Mucosa of descending colon (tissue), 3 donors: ENCODE measurements around the gene GP9. TPM values are rescaled to one million over a fixed set of nuclear protein-coding genes. Genes with fewer than 3 reads are reported as not detected.
A peak's percentile ranks its signal among the peaks of the same experiment; 100 is the strongest.

Source experiments
- ATAC-seq: fragments of 200-7000 bp; cut with Tn5 transposase; one replicate; pipeline ENCODE4 v1.9.1; 2020; ENCODE audit warnings: mild to moderate bottlenecking, moderate library complexity
- DNase-seq, 3 donors: peaks; one replicate each; pipeline ENCODE4 v3.0.0-alpha.2; 2020
- H3K36me3 ChIP-seq: fragments of 200-600 bp; one replicate; pipeline ENCODE4 v1.8.0; 2021; ENCODE audit warnings: low read depth, mild to moderate bottlenecking
- H3K4me1 ChIP-seq: fragments of 200-600 bp; one replicate; pipeline ENCODE4 v1.8.0; 2021; ENCODE audit warnings: low read depth, mild to moderate bottlenecking
- H3K4me3 ChIP-seq: fragments of 200-600 bp; one replicate; pipeline ENCODE4 v1.8.0; 2021; ENCODE audit warnings: mild to moderate bottlenecking
- H3K9me3 ChIP-seq: fragments of 200-600 bp; one replicate; pipeline ENCODE4 v1.8.0; 2021; ENCODE audit warnings: mild to moderate bottlenecking
- intact Hi-C, 2 donors: fragments of 100-400 bp; cut with DNase I in 1 of 2; cut with micrococcal nuclease in 1 of 2; formaldehyde crosslinking; loops; one replicate each; pipeline versions ENCODE4 v1.11.0 to v1.11.1; 2022; cut with DNase I, micrococcal nuclease
- total RNA-seq, 3 donors: library from RNA; stranded (reverse); fragmentation: NEBNext Ultra II Directional in 2 of 3; extraction: Animal tissue kit (Norgen Biotek cat#: 25700) in 2 of 3; gene quantifications; one replicate each; pipeline versions ENCODE4 v1.2.1 to v1.2.4, GENCODE V29; 2021 to 2023
- TF ChIP-seq, protein P1 (sequence below): fragments of 200-600 bp; IDR thresholded peaks from one replicate; pipeline ENCODE4 v1.8.0; 2022; ENCODE audit warnings: antibody characterized with exemption, mild to moderate bottlenecking
- donor health status: DM: no; HTN: no; CAD: no; lungs with moderate emphysema.
- donor health status: DM: no; HTN: no; CAD: no.
- donor health status: DM: no; HTN: yes; CAD: no.

The GP9 gene
- total RNA-seq, 3 donors from 2014 or later, result 0.90 TPM; not detected in 2

GRCh38 chr3:129033633-129034321, 26.8 kb upstream of the GP9 start:
- ATAC-seq (no peak), DNase-seq (peak in 2 of 3 donors; percentile 16 to 43)
- intact Hi-C loops, result no loop called here
- Histone ChIP-seq H3K4me1 (peaks cover 4% of the 10 kb centered on the region), H3K4me3 (no peak overlapping the region), H3K9me3 (no peaks in the 10 kb centered on the region), H3K36me3 (no peaks in the 10 kb centered on the region)
- TF ChIP-seq, protein P1, sequence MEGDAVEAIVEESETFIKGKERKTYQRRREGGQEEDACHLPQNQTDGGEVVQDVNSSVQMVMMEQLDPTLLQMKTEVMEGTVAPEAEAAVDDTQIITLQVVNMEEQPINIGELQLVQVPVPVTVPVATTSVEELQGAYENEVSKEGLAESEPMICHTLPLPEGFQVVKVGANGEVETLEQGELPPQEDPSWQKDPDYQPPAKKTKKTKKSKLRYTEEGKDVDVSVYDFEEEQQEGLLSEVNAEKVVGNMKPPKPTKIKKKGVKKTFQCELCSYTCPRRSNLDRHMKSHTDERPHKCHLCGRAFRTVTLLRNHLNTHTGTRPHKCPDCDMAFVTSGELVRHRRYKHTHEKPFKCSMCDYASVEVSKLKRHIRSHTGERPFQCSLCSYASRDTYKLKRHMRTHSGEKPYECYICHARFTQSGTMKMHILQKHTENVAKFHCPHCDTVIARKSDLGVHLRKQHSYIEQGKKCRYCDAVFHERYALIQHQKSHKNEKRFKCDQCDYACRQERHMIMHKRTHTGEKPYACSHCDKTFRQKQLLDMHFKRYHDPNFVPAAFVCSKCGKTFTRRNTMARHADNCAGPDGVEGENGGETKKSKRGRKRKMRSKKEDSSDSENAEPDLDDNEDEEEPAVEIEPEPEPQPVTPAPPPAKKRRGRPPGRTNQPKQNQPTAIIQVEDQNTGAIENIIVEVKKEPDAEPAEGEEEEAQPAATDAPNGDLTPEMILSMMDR, result no peak

GRCh38 chr3:129034642-129035041, 25.9 kb upstream of the GP9 start:
- Histone ChIP-seq H3K36me3 (no peaks in the 10 kb centered on the region), H3K4me3 (no peak overlapping the region), H3K9me3 (no peaks in the 10 kb centered on the region), H3K4me1 (peaks cover 8% of the 10 kb centered on the region)
- intact Hi-C loops, result no loop called here
- TF ChIP-seq, protein P1, result no peak
- peak in 1 of 3 donors; percentile 30 for DNase-seq
- peak; percentile 39 for ATAC-seq

DNA sequence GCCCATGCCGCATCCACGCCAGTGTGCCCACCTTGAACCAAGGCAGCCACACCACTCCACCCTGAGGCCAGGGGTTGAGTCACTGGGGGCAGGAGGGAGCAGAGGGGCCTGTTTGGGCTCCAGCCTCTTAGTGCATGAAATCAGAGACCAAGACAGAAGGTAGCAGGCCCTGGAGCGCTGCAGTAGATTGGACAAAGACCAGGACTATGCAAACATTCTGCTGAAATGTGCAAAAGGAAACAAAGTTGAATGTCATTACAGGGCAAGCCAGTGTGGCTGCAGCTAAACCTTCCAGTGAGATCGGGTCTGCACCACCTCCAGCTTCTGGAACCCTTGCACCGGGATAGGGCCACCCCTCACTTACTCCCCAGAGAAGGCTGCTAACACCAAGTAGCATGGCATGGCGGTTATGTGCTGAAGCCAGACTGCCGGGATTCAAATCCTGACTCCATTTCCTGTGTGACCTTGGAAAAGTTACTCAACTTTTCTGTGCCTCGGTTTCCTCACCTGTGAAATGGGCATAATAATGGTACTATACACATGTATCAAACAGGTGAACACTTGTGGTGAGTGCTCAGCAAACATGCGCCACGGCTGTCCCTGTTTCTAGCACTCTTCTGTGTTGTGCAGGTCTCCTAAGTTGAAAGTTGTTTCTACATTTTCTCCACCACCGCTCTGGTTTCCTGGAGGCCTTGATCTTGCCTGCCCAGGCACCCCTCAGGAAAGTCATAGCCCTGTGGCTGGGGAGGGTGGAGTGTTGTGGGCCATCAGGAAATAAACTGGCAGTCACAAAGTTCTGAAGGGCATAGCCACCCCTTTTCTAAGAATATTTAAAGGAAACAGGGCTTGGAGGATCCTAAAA, 25.0 kb upstream of the GP9 start:
- peak in 1 of 3 donors; percentile 13 for DNase-seq
- H3K4me3 ChIP-seq, result no peak overlapping the region
- H3K9me3 ChIP-seq, result no peaks in the 10 kb centered on the region
- no peaks in the 10 kb centered on the region for H3K36me3 ChIP-seq
- H3K4me1 ChIP-seq, result peaks cover 9% of the 10 kb centered on the region
- no peak for ATAC-seq
- intact Hi-C loops, result no loop called here
- TF ChIP-seq, protein P1, result no peak

DNA sequence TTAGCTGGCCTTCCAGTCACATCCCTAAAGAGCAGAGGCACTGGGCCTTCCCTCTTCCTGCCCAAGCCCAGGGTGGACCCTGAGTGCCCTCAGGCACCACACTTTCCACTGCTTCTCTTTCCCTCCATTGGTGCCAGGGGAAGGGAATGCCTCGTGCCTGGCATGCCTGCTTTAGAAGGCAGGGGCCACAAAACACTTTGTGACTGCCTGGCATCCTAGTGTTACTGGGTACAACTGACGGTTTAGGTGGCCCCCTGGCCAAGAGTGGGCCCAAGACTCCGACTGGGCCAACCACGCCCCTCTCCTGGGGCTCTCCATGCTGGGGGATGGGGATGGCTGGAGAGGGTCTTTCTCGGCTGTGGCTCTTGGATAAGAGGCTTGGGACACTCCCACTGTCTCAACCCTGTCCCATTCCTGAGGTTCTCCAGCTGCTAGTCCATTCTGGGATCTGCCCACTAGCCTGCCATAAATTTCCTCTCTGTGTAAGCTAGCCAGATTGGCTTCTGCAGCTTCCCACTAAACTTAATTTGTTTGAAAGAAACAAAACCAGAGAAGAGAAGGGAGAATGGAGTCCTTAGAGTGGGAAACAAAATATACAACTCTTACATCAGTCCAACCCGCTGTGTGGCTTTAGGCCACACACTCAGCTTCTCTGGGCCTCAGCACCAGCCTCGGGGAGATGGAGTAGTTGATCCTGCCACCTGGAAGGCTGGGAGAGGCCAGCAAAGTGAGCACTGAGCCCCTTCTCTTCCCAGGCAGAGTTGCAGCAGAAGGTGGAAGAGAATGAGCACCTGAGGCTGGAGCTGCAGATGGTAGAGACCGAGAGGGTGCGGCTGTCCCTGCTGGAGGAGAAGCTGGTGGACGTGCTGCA, 24.1 kb upstream of the GP9 start:
- intact Hi-C loops, result no loop called here

DNA sequence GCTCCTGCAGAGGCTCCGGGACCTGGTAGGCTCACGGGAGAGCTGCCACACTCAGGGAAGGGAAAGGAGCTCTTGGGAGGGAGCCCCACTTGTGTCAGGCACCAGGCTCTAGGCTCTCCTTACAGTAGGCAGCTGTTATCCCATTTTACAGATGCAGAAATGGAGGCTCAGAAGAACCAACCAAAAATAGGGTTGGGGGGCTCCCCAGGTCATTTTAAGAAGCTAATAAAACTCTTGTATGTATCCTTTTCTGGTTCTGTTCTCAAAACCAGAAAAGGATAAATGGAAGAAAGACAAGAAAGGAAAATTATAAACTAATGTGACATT, 23.5 kb upstream of the GP9 start:
- DNase-seq, result no peak
- H3K9me3 ChIP-seq, result no peaks in the 10 kb centered on the region

More for the DNA sequence above, 24.1 kb upstream of the GP9 start:
- Histone ChIP-seq H3K36me3 (no peaks in the 10 kb centered on the region), H3K4me3 (no peak overlapping the region), H3K9me3 (no peaks in the 10 kb centered on the region), H3K4me1 (peaks cover 9% of the 10 kb centered on the region)
- DNase-seq (peak in 2 of 3 donors; percentile 10 to 22), ATAC-seq (no peak)
- TF ChIP-seq, protein P1, result no peak

More for the DNA sequence above, 23.5 kb upstream of the GP9 start:
- no peaks in the 10 kb centered on the region for H3K36me3 ChIP-seq
- intact Hi-C loops, result no loop called here
- ATAC-seq, result no peak
- peaks cover 9% of the 10 kb centered on the region for H3K4me1 ChIP-seq
- TF ChIP-seq, protein P1, result no peak
- H3K4me3 ChIP-seq, result no peak overlapping the region
